ENCODE measurements around the gene PTMS.
"Not testable (repeated sequence)": the region's sequence is repeated elsewhere in the genome, so short reads cannot be mapped to it uniquely, and the experiment has no call there.

PTMS gene

DNA sequence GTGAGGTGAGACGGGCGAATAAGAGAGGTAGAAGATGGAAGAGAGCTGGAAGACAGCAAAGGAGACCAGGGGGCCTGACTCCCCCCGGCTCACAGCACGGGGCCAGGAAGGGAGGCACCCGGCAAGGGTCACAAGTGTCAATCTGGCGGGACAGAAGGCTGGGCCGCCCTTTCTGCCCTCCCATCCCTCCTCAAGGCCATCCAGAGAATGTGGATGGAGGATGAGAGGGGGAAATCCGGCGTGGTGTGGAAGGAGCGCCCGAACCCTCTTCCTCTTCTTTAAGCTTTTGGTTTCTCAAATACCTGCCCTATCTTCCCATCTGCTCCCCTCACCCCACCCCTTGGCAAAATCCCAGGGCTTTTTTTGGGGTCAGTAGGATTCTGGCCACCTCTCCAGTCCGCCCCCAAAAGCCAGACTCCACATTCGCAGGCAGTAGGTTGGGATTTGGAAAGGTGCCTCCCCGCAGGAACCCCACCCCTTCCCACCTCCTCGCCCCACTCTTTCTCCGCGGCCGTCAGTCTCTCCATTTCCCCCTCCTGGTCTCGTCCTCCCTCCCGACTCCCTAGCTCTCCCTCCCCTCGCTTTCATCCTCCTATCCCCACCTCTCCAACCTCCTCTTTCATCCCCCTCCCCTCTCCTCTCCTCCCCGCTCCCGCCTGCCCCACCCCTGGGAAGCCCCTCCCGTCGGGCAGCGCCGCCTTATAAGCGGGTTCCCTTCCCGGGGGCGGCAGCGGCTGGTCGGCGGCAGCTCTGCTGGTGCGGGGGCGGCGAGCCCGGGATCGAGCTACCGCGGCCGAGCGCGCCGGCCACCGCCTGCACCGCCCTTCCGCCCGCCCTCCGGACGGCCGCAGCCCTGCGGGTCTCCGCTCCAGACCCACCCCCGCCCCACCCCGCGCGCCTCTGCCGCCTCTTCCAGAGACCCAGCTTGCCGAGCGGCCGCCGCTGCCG, at the start of gene PTMS:
TSS of gene PTMS (plus strand) at position 730 of the 948 bp plus-strand sequence. CDS start 343 bp downstream, outside the sequence.
- DNase-seq = peak; percentile 95 to 96

DNA sequence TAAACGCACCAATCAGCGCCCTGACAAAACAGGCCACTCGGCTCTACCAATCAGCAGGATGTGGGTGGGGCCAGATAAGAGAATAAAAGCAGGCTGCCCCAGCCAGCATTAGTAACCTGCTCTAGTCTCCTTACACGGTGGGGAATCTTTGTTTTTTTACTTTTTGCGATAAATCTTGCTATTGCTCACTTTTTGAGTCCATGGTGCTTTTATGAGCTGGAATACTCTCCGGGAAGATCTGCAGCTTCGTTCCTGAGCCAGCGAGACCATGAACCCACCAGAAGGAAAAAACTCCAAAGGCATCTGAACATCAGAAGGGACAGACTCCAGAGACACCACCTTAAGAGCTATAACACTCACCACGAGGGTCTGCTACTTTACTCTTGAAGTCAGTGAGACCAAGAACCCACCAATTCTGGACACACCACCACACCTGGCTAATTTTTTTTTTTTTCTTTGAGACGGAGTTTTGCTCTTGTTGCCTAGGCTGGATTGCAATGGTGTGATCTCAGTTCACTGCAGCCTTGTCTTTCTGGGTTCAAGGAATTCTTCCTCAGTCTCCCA, 49.2 kb upstream of the PTMS start:
- no peak for DNase-seq

DNA sequence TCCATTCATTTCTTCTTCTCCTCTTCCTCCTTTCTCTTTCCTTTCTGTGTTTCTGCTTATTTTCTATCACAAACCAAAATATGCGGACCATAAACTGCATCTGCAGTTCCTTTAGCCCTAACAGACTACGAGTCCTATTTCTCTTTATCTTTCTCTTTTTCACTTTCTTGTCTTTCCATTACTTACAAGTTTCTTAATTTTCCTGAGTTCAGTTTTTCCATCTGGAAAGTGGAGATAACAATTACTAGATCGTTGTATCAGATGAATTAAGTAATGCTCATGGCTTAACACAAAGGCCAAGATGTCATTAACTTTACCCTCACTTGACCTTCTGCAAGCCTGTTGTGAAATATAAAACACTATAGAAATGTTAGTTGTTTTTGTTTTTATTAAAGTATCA, 43.3 kb upstream of the PTMS start:
- no peak for DNase-seq

GRCh38 chr12:6723607-6724408, 42.4 kb upstream of the PTMS start, which contains the start of gene COPS7A:
Gene COPS7A, plus strand, starts transcription at chr12:6724046. Its CDS starts 611 bp downstream, at chr12:6724657.
- DNase-seq = peak; percentile 99 to 100

GRCh38 chr12:6724409-6724797, 41.8 kb upstream of the PTMS start:
- DNase-seq = peak in 1 of 2 experiments; percentile 41

DNA sequence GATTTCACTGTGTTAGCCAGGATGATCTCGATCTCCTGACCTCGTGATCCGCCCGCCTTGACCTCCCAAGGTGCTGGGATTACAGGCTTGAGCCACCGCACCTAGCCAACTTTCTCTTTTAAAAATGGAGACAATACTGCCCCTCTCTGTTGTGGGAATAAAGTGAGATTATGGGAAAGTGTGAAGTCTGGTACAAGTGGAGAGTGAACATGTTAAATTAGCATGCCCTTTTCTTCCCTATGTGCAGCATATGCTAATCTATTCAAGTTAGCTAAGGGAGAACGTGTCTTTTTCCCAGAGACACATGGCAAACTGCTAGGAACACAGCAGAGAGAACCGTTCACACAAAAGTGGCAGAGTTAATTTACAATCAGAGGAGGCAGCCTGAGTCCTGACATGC, 40.8 kb upstream of the PTMS start:
- DNase-seq = no peak

DNA sequence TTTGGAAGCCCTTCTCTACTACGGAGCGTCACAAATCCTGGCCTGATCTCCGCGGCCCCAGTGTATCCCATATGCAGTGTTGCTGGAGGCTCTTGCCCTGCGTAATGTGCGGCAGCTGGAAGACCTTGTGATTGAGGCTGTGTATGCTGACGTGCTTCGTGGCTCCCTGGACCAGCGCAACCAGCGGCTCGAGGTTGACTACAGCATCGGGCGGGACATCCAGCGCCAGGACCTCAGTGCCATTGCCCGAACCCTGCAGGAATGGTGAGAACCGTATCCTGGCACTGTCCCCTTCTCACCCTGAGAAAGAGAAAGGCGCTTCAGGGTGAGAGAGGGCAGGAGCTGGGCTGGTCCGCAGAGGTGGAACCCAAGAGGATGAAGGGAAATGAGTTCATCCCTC, 37.0 kb upstream of the PTMS start:
- no peak for DNase-seq

- DNase-seq = no peak
Measured at GRCh38 chr12:6730169-6730568, 36.0 kb upstream of the PTMS start.

DNA sequence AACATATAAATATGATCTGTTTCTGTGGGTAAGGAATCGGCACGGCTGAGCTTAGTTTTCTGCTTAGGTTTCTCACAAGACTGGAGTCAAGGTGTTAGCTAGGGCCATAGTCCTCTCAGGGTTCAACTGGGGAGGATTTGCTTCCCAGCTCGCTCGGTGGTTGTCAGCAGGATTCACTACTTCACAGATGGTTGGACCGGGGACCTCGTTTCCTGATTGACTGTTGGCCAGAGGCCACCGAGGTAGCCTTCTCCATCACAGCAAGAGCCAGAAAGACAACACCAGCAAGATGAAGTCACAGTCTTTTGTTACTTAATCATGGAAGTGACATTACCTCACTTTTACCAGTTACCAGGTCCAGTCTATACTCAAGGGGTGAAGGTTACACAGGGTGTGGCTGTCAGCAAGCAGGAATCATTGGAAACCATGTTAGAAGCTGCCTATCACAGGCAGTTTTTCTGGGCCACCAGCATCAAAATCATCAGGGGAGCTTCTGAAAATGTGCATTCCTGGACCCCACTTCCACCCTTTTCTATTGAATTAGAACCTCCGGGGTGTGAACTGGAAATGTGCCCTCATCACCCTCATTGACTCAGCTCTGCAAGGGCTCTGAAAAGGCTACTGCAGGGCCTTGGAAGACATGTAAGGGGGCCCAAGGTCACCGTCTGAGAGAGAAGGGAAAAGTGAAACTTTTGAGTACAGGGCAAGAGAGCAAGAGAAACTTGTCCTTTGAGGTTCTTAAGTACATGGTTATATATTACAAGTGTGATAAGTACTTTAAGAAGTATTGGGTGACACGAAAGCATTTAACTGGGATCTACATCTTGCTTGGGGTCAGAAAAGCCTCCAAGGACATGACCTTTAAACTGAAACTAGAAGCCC, 31.4 kb upstream of the PTMS start:
- DNase-seq = no peak

DNA sequence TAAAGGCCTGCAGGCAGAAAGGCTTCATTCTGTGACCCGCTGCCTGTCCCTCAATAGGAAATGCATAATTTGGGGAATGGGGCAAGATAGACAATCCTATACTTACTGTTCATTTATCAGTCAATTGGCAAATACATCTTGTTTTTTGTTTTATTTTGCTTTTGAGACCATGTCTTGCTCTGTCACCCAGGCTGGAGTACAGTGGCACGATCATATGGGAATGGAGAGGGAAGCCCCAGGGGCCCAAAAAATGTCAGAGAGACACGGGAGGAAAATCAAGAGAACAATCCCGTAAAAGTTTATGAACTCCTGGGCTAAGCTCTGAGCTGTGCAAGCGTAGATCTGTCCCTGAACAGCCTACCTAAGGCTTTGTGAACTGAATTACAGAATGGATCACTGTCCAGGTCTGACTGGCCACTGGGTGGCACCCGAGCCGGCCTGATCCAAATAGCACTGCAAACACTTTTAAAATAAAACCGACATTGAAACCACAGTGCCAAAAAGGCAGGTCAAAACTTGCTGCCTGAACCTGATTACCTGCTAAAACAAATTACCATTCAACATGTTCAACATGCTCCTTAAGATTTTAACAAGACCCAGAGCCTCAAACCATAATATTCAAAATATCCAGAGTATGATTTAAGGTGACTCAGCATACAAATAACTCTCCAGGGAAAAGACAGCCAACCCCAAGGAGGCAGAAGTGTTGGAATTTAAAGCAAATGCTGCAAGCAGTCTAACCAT, 30.5 kb upstream of the PTMS start:
- DNase-seq = peak in 1 of 2 experiments; percentile 26

- DNase-seq = no peak
Measured at GRCh38 chr12:6736754-6737153, 29.4 kb upstream of the PTMS start.

DNA sequence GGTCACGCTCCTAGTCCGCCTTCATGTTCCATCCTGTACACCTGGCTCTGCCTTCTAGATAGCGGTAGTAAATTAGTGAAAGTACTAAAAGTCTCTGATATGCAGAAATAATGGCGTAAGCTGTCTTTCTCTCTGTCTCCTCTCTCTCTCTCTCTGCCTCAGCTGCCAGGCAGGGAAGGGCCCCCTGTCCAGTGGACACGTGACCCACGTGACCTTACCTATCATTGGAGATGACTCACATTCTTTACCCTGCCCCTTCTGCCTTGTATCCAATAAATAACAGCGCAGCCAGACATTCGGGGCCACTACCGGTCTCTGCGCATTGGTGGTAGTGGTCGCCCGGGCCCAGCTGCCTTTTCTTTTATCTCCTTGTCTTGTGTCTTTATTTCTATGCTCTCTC, 24.1 kb upstream of the PTMS start:
- not testable (repeated sequence) for DNase-seq

- DNase-seq = no peak
Measured at GRCh38 chr12:6742834-6743233, 23.3 kb upstream of the PTMS start.

DNA sequence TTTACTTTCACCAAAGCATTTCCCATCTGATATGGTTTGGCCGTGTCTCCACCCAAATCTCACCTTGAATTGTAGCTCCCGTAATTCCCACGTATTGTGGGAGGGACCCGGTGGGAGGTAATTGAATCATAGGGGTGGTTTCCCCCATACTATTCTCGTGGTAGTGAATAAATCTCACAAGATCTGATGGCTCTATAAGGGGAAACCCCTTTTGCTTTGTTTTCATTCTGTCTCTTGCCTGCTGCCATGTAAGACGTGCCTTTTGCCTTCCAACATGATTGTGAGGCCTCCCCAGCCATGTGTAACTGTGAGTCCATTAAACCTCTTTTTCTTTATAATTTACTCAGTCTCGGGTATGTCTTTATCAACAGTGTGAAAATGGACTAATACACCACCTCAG, 22.9 kb upstream of the PTMS start:
- not testable (repeated sequence) for DNase-seq

DNA sequence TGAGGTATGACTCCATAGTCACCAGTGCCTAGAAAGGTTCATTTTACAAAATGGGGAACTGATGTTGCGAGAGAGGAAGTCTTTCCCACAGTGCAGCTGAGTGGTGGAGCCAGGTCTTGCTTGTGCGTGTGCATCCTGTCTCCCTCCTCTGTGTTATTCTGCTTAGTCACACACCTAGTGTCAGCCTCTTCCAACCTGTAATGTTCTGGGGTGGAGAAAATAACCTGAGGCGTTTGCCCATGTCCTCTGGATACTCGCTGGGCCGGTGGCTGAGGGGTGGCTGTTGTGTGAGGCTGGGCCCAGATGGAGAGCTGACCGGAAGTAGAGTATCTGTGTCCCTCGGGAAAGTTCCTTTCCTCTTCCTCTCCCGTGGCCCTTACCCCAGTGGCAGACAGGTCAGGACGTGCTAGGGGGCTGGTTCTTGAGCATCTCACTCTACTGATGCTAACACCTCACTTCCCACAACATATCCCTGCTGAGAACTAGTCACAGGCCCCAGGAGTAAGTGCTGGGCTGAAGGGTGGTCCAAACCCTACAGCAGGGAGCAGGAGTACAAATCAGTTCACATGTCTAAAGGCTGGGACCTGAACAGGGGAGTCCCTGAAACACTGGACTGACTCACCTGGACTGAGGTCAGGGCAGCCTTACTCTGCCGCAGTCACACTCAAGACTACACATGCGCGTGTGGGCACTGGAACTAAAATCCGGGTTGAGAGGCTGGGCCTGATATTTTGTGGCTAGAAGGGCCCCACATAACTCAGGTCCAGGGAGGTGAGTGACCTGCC, 20.2 kb upstream of the PTMS start:
- no peak for DNase-seq

GRCh38 chr12:6747216-6747615, 18.9 kb upstream of the PTMS start:
- DNase-seq = no peak

GRCh38 chr12:6748761-6749160, 17.4 kb upstream of the PTMS start:
- DNase-seq = no peak

GRCh38 chr12:6750506-6750905, 15.7 kb upstream of the PTMS start:
- DNase-seq = no peak

DNA sequence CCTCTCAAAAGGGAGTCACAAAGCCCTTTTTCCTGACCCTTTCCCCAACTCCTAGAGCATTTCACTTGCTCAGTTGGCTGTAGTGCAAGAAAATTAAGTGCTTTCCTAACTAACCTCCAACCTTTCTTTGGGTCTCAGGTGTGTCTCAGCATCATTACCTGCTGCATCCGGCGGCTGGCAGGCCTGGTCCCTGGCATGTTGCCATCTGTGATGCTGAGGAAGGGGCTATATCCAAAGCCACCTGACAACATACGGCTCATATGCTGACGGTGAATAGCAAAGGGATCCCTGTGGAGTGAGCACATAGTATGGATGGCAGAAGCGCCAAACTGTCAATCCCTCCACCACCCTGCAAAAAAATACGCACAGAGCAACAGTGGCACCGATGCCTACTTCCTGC, 14.4 kb upstream of the PTMS start:
- no peak for DNase-seq

DNA sequence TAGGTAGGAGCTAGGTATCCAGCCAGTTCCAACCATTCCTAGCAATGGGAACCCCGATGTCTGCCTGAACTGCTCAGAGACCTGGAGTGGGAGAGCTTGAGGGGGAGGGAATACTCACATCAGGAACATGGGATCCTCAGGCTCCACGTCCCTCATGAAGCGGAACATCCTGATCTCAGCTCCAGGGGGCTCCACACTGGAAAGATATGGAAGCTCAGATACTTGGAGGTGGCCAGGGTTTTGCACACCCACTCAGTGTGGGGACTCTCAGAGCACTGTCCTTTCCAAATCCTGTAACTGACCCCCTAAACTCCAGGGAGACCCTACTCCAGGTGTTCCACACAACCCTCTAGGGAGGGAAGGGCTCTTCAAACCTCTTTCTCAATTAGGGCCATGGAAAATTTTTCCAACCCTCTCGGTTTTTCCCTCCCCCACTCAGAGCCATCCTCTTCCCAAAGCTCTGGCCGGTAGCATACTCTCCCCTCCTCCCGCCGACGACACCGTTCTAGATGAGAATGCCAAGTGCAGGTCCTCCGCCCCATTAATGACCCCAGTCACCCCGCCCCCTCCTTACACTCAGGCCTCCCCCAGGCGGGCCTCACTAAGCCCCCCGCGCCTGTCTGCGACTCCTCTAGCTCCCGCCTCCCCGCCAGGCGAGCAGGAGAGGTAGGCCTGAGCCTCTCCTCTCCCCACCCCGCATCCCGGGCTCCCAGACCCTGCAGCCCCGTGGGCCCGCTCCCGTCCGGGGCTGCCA, 13.8 kb upstream of the PTMS start:
- no peak for DNase-seq

All from NCI-H446 (cell line).